ENCODE measurements around the gene OSTC. TPM values are rescaled to one million over a fixed set of nuclear protein-coding genes. Genes with fewer than 3 reads are reported as not detected.

OSTC gene
- total RNA-seq, 1 experiment from 2014 or later = 105 TPM

GRCh38 chr4:108628411-108628810, 22.0 kb upstream of the OSTC start:
- H3K4me1 ChIP-seq (ENCODE audit: control insufficient read depth in 1 of 2, insufficient read depth in 2 of 2, low read length in 2 of 2) = no peaks in the 10 kb centered on the region

More at GRCh38 chr4:108628411-108628810, 22.0 kb upstream of the OSTC start:
- H3K27me3 ChIP-seq (ENCODE audit: insufficient read depth, low read length) = no peaks in the 10 kb centered on the region
- peaks cover 20% of the 10 kb centered on the region; the same call in 1 of the 2 replicates for H4K20me1 ChIP-seq (ENCODE audit: insufficient read depth)
- intact Hi-C loops (cut with micrococcal nuclease) = no loop called here
- TF ChIP-seq, protein P1, sequence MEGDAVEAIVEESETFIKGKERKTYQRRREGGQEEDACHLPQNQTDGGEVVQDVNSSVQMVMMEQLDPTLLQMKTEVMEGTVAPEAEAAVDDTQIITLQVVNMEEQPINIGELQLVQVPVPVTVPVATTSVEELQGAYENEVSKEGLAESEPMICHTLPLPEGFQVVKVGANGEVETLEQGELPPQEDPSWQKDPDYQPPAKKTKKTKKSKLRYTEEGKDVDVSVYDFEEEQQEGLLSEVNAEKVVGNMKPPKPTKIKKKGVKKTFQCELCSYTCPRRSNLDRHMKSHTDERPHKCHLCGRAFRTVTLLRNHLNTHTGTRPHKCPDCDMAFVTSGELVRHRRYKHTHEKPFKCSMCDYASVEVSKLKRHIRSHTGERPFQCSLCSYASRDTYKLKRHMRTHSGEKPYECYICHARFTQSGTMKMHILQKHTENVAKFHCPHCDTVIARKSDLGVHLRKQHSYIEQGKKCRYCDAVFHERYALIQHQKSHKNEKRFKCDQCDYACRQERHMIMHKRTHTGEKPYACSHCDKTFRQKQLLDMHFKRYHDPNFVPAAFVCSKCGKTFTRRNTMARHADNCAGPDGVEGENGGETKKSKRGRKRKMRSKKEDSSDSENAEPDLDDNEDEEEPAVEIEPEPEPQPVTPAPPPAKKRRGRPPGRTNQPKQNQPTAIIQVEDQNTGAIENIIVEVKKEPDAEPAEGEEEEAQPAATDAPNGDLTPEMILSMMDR (IDR thresholded peaks at IDR 0.05 in 2 of 3, conservative IDR thresholded peaks at IDR 0.05 in 1 of 3; ENCODE audit: borderline replicate concordance in 1 of 3, insufficient read depth in 1 of 3, low read depth in 2 of 3, low read length in 2 of 3) = no peak
- TF ChIP-seq CEBPB (IDR thresholded peaks at IDR 0.05; ENCODE audit: low read depth) (no peak), CBX3 (IDR thresholded peaks at IDR 0.05; ENCODE audit: low read depth) (no peak), POLR2AphosphoS5 (IDR thresholded peaks at IDR 0.05; ENCODE audit: low read depth, low read length) (peak; percentile 12; the same call in 1 of the 2 replicates)
- TF ChIP-seq, protein P2, sequence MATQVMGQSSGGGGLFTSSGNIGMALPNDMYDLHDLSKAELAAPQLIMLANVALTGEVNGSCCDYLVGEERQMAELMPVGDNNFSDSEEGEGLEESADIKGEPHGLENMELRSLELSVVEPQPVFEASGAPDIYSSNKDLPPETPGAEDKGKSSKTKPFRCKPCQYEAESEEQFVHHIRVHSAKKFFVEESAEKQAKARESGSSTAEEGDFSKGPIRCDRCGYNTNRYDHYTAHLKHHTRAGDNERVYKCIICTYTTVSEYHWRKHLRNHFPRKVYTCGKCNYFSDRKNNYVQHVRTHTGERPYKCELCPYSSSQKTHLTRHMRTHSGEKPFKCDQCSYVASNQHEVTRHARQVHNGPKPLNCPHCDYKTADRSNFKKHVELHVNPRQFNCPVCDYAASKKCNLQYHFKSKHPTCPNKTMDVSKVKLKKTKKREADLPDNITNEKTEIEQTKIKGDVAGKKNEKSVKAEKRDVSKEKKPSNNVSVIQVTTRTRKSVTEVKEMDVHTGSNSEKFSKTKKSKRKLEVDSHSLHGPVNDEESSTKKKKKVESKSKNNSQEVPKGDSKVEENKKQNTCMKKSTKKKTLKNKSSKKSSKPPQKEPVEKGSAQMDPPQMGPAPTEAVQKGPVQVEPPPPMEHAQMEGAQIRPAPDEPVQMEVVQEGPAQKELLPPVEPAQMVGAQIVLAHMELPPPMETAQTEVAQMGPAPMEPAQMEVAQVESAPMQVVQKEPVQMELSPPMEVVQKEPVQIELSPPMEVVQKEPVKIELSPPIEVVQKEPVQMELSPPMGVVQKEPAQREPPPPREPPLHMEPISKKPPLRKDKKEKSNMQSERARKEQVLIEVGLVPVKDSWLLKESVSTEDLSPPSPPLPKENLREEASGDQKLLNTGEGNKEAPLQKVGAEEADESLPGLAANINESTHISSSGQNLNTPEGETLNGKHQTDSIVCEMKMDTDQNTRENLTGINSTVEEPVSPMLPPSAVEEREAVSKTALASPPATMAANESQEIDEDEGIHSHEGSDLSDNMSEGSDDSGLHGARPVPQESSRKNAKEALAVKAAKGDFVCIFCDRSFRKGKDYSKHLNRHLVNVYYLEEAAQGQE (IDR thresholded peaks at IDR 0.05; ENCODE audit: low read depth) = no peak
- RAD21 ChIA-PET (ENCODE audit: low non-redundant PET in 1 of 2, low total read pairs in 2 of 2, uncharacterized antibody in 2 of 2, unreplicated experiment in 2 of 2) = no interaction called here
- POLR2A ChIA-PET = interaction anchor here (0.9 kb wide), 1 partner anchor 10 kb away, joined by 3 read pairs; no protein-coding TSS in a partner anchor
- no peak for DNase-seq (ENCODE audit: low read depth, low spot score)
- H3K27ac ChIP-seq (ENCODE audit: low read depth, low read length) = no peak overlapping the region
- H2AFZ ChIP-seq (ENCODE audit: low read depth, low read length, poor library complexity, severe bottlenecking) = no peak overlapping the region
- CTCF ChIA-PET = no interaction called here
- H3K36me3 ChIP-seq (ENCODE audit: control insufficient read depth in 1 of 2, insufficient read depth in 2 of 2, low read length in 2 of 2) = peaks cover 65 to 68% of the 10 kb centered on the region in 2 experiments
- no peaks in the 10 kb centered on the region for H3K9me2 ChIP-seq (ENCODE audit: insufficient read depth)
- BruUV-seq (replicated peaks) = no TSS peak
- H3K9ac ChIP-seq (ENCODE audit: low read length) = no peak overlapping the region
- ATAC-seq = 0 out of 2 replicates have a peak, but pooled peaks have one; percentile 43
- peaks cover 27% of the 10 kb centered on the region for H3K79me2 ChIP-seq (ENCODE audit: insufficient read depth, low read length)
- no peaks in the 10 kb centered on the region for H3K9me3 ChIP-seq (ENCODE audit: control insufficient read depth in 1 of 2, insufficient read depth in 1 of 2, low read depth in 1 of 2, low read length in 2 of 2)
- H3K4me2 ChIP-seq (ENCODE audit: low read length) = no peak overlapping the region
- H3K4me3 ChIP-seq (replicated peaks in 1 of 2; ENCODE audit: low read depth in 1 of 2, low read length in 2 of 2) = no peak overlapping the region
